NK-92 (cell line): ENCODE measurements around the gene ERP27.

Experiments
- DNase-seq: peaks from one replicate; lab custom pipeline; 2025; ENCODE audit not compliant: unreplicated experiment; lab: John Stamatoyannopoulos, UW

Gene ERP27

GRCh38 chr12:14904854-14905253, 33.5 kb downstream of the ERP27 start:
- DNase-seq, result no peak

GRCh38 chr12:14903386-14904098, 34.8 kb downstream of the ERP27 start:
- DNase-seq, result no peak

GRCh38 chr12:14902465-14902864, 35.9 kb downstream of the ERP27 start:
- no peak for DNase-seq

DNA sequence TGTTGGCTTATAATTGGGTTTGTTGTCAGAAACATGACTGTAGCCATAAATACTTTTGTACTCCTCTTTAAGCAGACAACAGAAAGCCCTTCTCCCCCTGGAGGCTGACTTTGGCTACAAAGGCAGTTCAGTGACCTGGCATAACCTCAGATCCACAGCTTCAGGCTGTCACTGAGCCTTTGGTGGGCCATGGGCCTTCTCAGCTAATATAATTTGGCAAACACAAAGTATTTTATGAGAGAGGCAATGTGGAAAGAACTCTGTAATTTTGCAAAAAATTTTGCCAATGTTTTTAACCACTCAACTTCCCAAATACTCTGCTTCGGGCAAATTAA, 37.1 kb downstream of the ERP27 start:
- DNase-seq, result no peak

DNA sequence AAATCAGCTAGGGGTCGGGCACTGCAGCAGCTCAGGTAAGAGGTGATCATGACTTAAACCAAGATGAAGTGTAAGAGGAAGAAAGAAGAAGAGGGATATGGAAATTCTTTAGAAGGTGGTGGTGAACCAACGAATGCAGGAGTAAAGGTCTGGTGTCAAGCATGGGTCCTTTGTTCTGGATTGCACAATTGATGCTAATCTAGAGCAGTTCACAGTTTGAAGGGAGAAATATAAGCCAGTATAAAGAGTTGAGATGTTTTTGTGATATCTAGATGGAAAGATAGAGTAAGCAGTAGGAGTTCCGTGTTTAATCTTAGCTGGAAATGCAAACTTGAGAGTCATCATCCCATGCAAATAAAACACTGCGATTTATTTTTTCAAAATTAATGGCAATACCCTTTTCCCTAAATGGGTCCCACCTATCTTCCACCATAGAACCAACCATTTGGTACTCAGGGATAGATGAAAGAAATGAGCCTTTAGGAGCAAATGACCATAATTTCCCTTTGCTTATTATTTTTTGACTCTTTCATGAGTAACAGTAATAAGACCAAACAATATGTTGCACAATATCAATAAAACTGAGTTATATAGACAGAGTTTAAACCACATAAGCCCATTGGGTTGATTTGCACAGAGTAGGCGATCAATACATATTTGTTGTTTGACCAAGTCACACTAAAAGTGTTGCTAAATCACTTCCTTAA, 37.7 kb downstream of the ERP27 start:
- no peak for DNase-seq

GRCh38 chr12:14896521-14897169, 41.7 kb downstream of the ERP27 start:
- no peak for DNase-seq

- no peak for DNase-seq
Measured at GRCh38 chr12:14893506-14894250, 44.7 kb downstream of the ERP27 start.

DNA sequence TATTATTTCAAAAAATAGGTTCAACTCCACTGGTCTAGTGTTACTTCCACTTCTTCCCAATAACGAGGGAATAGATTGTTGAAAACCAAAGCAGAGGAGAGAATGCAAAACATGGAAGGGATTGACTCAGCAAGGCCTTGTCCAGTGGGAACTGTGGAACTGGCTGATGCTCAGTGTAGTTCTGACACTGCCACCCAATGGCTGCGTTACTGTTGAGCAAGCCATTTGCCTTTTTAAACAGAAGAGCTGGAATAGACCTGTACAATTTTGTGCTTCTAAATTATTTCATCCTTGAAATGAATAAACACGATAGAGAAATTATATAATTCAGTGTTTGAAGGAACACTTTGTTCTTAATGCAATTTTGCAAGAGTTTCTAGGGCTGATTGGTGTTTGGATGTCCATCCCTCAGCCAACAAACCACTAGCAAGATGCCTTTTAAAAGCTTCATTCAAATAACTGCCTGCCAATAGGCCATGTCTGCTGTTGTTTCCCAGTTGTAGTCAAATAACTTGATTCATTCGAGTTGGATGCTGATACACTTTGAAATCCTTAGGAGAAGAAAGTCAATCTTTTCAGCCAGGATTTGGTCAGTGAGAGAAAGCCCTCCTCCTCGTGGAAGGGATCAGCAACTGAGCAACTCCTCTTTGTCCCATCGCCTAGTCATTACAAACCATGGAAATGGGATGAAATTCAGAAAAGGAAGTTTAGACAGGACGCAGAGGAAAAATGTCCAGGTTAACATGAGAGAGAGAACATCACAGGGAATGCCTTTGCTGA, 45.4 kb downstream of the ERP27 start:
- DNase-seq, result no peak

GRCh38 chr12:14890701-14891100, 47.6 kb downstream of the ERP27 start:
- no peak for DNase-seq

DNA sequence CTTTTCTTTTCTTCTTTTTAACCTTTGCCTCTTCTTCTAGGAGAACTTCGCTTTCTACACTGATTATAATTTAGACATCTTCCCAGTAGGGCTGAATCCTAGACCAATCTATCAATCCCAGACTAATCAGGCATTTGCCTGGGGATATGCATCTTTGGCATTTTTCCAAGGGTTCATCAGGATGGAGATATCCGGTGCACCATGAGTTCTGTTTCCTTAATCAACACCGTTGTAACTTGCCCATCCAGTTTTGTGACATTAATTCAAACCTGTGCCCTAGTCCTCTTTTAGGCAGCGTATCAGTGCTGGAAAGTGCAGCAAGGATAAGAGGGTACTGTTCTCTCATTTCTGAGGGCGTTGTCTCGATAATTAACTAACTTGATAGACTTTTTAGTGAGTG, 52.1 kb downstream of the ERP27 start:
- no peak for DNase-seq

- no peak for DNase-seq
Measured at GRCh38 chr12:14885718-14886221, 52.6 kb downstream of the ERP27 start, which contains the start of gene MGP. Gene MGP (minus strand): TSS chr12:14885854. CDS start chr12:14885791, 63 bp downstream.

DNA sequence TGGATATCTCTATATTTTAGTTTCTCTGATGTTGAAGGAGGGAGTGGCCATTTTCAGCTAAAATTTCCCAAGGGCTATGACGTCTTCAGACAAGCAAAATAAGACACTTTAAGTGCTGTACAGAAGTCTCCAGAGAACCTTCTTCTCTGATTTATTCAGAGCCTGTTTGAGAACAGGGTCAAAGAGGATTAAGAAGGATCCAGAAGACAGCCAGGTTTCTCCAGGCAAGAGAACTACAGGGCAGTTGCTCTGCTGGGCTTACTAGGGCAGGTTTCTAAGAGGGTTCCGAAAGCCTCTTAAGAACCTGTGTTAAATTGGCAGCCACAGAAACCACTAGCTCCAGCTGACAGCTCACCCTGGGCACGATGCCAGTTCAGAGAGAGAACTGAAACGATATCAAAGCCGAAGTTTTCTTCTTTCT, 53.9 kb downstream of the ERP27 start:
- no peak for DNase-seq

DNA sequence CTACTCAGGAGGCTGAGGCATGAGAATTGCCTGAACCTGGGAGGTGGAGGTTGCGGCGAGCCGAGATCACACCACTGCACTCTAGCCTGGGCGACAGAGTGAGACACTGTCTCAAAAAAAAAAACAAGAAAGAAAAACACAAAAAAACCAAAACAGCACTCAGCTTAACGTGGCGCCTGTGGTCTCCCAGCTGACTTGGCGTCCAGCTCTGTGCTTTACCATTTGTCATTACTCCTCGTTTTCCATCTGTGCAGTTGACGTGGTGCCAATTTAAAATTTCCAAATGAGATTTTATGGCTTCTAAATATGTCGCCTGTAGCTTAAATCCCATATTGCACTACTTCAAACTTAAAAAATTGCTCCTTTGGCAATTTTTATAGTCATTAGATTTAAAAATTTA, 54.7 kb downstream of the ERP27 start:
- DNase-seq, result no peak

DNA sequence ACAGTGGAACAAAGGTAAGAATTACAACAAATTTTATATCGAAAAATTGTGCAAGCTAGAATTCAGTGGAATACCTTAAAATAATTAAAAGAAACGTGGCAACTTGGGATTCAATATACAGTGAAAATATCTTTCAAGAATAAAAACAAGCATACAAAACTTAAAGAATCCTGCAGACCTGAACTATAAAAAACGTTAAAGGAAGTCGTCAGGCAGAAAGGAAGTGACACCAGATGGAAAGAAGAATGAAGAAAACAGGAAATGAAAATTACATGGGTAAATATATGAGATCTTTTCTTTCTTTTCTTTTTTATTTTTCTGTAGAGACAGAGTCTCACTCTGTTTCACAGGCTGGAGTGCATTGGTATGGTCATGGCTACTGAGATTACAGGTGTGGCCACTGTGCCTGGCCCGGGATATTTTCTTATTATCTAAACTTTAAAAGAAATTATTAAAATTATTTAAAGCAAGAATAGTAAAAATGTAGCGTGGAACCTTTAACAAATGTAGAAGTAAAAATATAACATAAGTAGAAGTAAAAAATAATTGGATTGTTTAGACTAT, 57.4 kb downstream of the ERP27 start:
- DNase-seq, result no peak

DNA sequence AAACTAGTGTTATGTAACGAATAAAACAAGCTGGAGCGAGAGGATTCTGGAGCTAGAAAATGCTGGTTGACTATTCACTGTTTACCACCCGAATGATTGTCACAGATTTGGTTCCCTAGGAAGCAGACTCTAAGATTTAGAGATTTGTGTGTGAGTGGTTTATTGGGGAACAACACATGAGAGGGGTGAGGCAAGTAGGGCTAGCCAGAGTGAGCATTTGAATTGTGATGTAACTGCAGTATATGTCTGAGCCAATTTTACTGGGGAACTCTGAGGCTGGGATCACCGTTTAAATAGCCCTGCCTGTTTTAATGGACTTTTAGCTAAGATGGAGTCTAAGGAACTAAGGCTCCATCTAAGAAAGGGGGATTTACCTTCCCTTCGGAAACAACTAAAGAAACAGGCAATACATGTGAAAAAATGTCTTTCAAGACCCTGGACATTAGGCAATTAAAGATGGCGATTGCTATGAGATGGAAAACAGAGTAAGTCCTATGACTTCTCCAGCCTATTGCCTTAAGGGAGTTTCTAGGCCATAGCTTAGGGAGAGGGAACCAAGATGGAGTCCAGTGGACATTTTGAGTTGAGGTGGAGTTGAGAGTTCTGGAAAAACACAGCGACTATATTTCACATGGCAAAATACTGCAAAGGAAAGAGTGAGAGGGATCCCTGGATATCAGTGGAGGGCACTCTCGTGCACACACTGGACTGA, 59.0 kb downstream of the ERP27 start:
- no peak for DNase-seq

- DNase-seq, result no peak
Measured at GRCh38 chr12:14878488-14878887, 59.8 kb downstream of the ERP27 start.

- DNase-seq, result no peak
Measured at GRCh38 chr12:14876833-14877232, 61.5 kb downstream of the ERP27 start.

DNA sequence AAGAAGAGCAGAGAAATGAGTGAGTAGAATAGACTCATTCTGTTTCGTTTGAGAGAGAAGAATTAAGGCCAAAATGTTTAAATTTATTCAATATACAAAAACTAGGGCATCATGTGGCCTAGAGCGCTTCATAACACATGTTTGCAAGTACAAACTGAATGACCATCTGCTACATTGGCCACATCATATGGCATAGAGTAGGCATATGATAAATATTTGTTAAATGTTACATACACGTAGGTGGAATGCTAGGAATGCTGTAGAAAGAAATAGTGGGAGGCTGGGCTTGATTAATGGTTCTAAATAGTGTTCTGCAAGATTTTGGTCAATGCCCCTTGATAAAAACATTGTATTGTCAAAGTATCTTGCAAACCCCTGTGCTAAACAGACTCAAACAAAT, 63.5 kb downstream of the ERP27 start:
- no peak for DNase-seq

GRCh38 chr12:14873440-14874185, 64.7 kb downstream of the ERP27 start:
- DNase-seq, result no peak
